ENCODE measurements around the gene LMF1. TPM values are rescaled to one million over a fixed set of nuclear protein-coding genes. Genes with fewer than 3 reads are reported as not detected.

LMF1 gene
- total and polyA plus RNA-seq, 2 donors (not counting 1 experiment from before 2014, with no cell fraction given): 36.4 to 63.2 TPM

DNA sequence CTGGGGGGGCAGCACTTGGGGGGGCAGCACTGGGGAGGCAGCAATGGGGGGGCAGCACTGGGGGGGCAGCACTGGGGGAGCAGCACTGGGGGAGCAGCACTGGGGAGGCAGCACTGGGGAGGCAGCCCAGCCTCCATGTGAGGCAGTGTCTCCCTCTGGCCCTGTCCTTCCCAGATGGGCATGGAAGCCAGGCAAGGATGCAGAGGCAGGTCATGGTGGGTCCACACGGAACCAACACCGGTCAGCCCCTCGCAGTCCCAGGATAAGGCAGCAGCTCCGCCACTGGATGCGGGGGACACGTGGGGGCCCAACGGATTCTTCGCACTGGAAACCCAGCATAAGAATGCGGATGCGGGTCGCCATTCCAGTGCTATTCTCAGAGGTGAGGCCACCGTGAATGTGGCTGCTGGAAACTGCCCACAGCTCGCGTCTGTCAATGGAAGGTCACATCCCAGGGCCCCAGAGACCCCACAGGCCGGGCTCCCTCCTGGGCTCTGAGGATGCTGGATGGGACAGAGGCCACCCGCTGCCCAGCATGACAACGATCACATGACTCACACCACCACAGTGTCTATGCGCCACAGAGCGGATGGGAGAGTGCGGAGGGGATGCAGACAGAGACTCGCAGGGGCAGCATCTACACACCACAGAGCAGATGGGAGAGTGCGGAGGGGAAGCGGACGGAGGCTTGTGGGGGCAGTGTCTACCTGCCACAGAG is 59.0 kb downstream of the LMF1 start:
- Mint-ChIP-seq H3K4me1 (no peaks in the 10 kb centered on the region), H3K27ac (no peak overlapping the region), H3K27me3 (no peaks in the 10 kb centered on the region), H3K9me3 (ENCODE audit: insufficient read depth) (no peaks in the 10 kb centered on the region), H3K4me3 (no peak overlapping the region)
- no peak for TF ChIP-seq CTCF (IDR thresholded peaks at IDR 0.05)
- TF ChIP-seq EZH2 (IDR thresholded peaks at IDR 0.05; ENCODE audit: borderline replicate concordance, insufficient read depth, low read depth, low read length, poor library complexity, severe bottlenecking): no peak
- intact Hi-C loops (cut with micrococcal nuclease): no loop called here
- Histone ChIP-seq H3K36me3 (replicated peaks in 1 of 2; ENCODE audit: control extremely low read depth in 1 of 2, control insufficient read depth in 1 of 2, extremely low read depth in 1 of 2, insufficient read depth in 2 of 2, low read length in 1 of 2) (peaks cover 1 to 20% of the 10 kb centered on the region in 2 experiments), H3K9me3 (ENCODE audit: control extremely low read depth in 1 of 3, control insufficient read depth in 2 of 3, insufficient read depth in 1 of 3, low read length in 2 of 3) (peaks cover 0 to 20% (median 0%) of the 10 kb centered on the region in 3 donors), H4K20me1 (ENCODE audit: control insufficient read depth, insufficient read depth, low read length, poor library complexity, severe bottlenecking) (peaks cover 10% of the 10 kb centered on the region), H3K4me2 (replicated peaks; ENCODE audit: low read depth, low read length, poor library complexity, severe bottlenecking) (no peak overlapping the region), H3K27ac (ENCODE audit: low read length in 2 of 2) (no peak overlapping the region), H3K79me2 (ENCODE audit: control insufficient read depth, insufficient read depth, low read length) (no peaks in the 10 kb centered on the region), H3K4me3 (ENCODE audit: control extremely low read depth in 1 of 5, extremely low read depth in 1 of 5, insufficient read depth in 1 of 5, low read depth in 2 of 5, low read length in 4 of 5) (no peak overlapping the region), H3K27me3 (replicated peaks in 1 of 4; ENCODE audit: control extremely low read depth in 1 of 4, control insufficient read depth in 3 of 4, insufficient read depth in 4 of 4, low read length in 3 of 4) (no peaks in the 10 kb centered on the region), H3K9ac (ENCODE audit: low read length) (no peak overlapping the region), H3K4me1 (ENCODE audit: control insufficient read depth in 2 of 2, insufficient read depth in 2 of 2, low read length in 2 of 2) (no peaks in the 10 kb centered on the region), H2AFZ (ENCODE audit: insufficient read depth, low read depth, low read length, poor library complexity, severe bottlenecking) (no peak overlapping the region)
- POLR2A ChIA-PET: no interaction called here
- 95% methylated on average over 24 of the region's 24 CpGs for WGBS (ENCODE audit: insufficient coverage)
- DNase-seq (no peak), ATAC-seq (ENCODE audit: low read depth) (no peak)
- CTCF ChIA-PET: no interaction called here

GRCh38 chr16:911101-911500 is 59.7 kb downstream of the LMF1 start:
- WGBS (ENCODE audit: insufficient coverage): 99% methylated on average over 10 of the region's 15 CpGs
- no peak overlapping the region for H3K9ac ChIP-seq (ENCODE audit: low read length)
- Mint-ChIP-seq H3K9me3 (ENCODE audit: insufficient read depth) (no peaks in the 10 kb centered on the region), H3K4me3 (no peak overlapping the region), H3K27me3 (no peaks in the 10 kb centered on the region), H3K27ac (no peak overlapping the region), H3K4me1 (no peaks in the 10 kb centered on the region)
- ChIA-PET CTCF (no interaction called here), POLR2A (no interaction called here)
- intact Hi-C loops (cut with micrococcal nuclease): no loop called here
- DNase-seq (no peak), ATAC-seq (ENCODE audit: low read depth) (no peak)
- H3K4me1 ChIP-seq (ENCODE audit: control insufficient read depth in 2 of 2, insufficient read depth in 2 of 2, low read length in 2 of 2): no peaks in the 10 kb centered on the region
- H3K36me3 ChIP-seq (replicated peaks in 1 of 2; ENCODE audit: control extremely low read depth in 1 of 2, control insufficient read depth in 1 of 2, extremely low read depth in 1 of 2, insufficient read depth in 2 of 2, low read length in 1 of 2): peaks cover 2 to 20% of the 10 kb centered on the region in 2 experiments
- no peak overlapping the region for H3K27ac ChIP-seq (ENCODE audit: low read length in 2 of 2)
- no peaks in the 10 kb centered on the region for H3K79me2 ChIP-seq (ENCODE audit: control insufficient read depth, insufficient read depth, low read length)
- H2AFZ ChIP-seq (ENCODE audit: insufficient read depth, low read depth, low read length, poor library complexity, severe bottlenecking): no peak overlapping the region
- H3K4me2 ChIP-seq (replicated peaks; ENCODE audit: low read depth, low read length, poor library complexity, severe bottlenecking): no peak overlapping the region
- H4K20me1 ChIP-seq (ENCODE audit: control insufficient read depth, insufficient read depth, low read length, poor library complexity, severe bottlenecking): peaks cover 10% of the 10 kb centered on the region
- no peaks in the 10 kb centered on the region for H3K27me3 ChIP-seq (replicated peaks in 1 of 4; ENCODE audit: control extremely low read depth in 1 of 4, control insufficient read depth in 3 of 4, insufficient read depth in 4 of 4, low read length in 3 of 4)
- H3K9me3 ChIP-seq (ENCODE audit: control extremely low read depth in 1 of 3, control insufficient read depth in 2 of 3, insufficient read depth in 1 of 3, low read length in 2 of 3): peaks cover 0 to 20% (median 0%) of the 10 kb centered on the region in 3 donors
- TF ChIP-seq EZH2 (IDR thresholded peaks at IDR 0.05; ENCODE audit: borderline replicate concordance, insufficient read depth, low read depth, low read length, poor library complexity, severe bottlenecking): no peak
- no peak for TF ChIP-seq CTCF (IDR thresholded peaks at IDR 0.05)
- no peak overlapping the region for H3K4me3 ChIP-seq (ENCODE audit: control extremely low read depth in 1 of 5, extremely low read depth in 1 of 5, insufficient read depth in 1 of 5, low read depth in 2 of 5, low read length in 4 of 5)

Measured in B cell (primary cell).